Adrenal gland (tissue), 12 donors: ENCODE measurements around the gene CDC6. TPM values are rescaled to one million over a fixed set of nuclear protein-coding genes. Genes with fewer than 3 reads are reported as not detected.

Experiments
- DNase-seq, 7 donors: peaks; one replicate each; pipeline ENCODE4 v3.0.0-alpha.2; 2019 to 2020
- H3K27ac ChIP-seq, 5 donors: fragments of 200-600 bp; sonication (generic) in 4 of 5; 1 replicate in 3 of 5; 2 replicates in 2 of 5; pipeline versions ENCODE4 v1.5.1 to v1.8.0; 2016 to 2020; ENCODE audit warnings: mild to moderate bottlenecking in 1 of 5
- H3K27me3 ChIP-seq: fragments of 200-600 bp; 2 replicates; pipeline ENCODE4 v1.8.0; 2021
- H3K36me3 ChIP-seq, 2 donors: fragments of 200-600 bp; replicated peaks in 1 of 2; 1 replicate in 1 of 2; 2 replicates in 1 of 2; pipeline versions ENCODE4 v1.5.1 to v1.8.0; 2018 to 2022
- H3K4me1 ChIP-seq, 2 donors: fragments of 200-600 bp; replicated peaks in 1 of 2; 1 replicate in 1 of 2; 2 replicates in 1 of 2; pipeline versions ENCODE4 v1.5.1 to v1.8.0; 2018 to 2021
- H3K4me3 ChIP-seq, 4 donors: fragments of 200-600 bp; sonication (generic) in 3 of 4; one replicate each; pipeline ENCODE4 v1.5.1; 2016 to 2018
- H3K9me3 ChIP-seq, 3 donors: fragments of 200-600 bp; sonication (generic) in 1 of 3; replicated peaks in 1 of 3; 1 replicate in 2 of 3; 2 replicates in 1 of 3; pipeline versions ENCODE4 v1.5.1 to v1.8.0; 2016 to 2021
- POLR2A ChIP-seq, 2 donors: fragments of 450-650 bp; IDR thresholded peaks; one replicate each; pipeline ENCODE4 v1.6.1; 2017; ENCODE audit warnings: antibody characterized with exemption in 2 of 2, mild to moderate bottlenecking in 2 of 2, moderate library complexity in 1 of 2
- WGBS, 4 donors: extraction: QIAGEN DNeasy Blood & Tissue Kit in 2 of 4; methylation state at CpG; one replicate each; pipeline versions ENCODE4 v1.1.5 to v1.1.7; 2013 to 2017; 5-methylcytosine and 5-hydroxymethylcytosine counted together
- intact Hi-C, 2 donors: fragments of 100-400 bp; cut with DNase I; formaldehyde crosslinking; loops; one replicate each; pipeline versions ENCODE4 v1.14.1 to v1.15.0; 2022 to 2023
- polyA plus RNA-seq, 3 donors: library from polyadenylated mRNA; stranded (reverse); fragments of 200-250 nt in 2 of 3; fragments of 350-450 nt in 1 of 3; fragmentation: Illumina TruSeq in 1 of 3; extraction: RNeasy Lipid Tissue Mini Kit (QIAGEN cat#74804) in 1 of 3; gene quantifications; one replicate each; pipeline ENCODE4 v1.2.3, GENCODE V29; 2013 to 2014
- total RNA-seq, 9 donors: library from RNA; depleted of rRNA in 4 of 9; stranded (reverse); fragments of >200 nt in 4 of 9; fragments of 120-200 nt in 1 of 9; fragmentation: NEBNext Ultra II Directional in 1 of 9; extraction: Animal tissue kit (Norgen Biotek cat#: 25700) in 1 of 9; gene quantifications; one replicate each; pipeline versions ENCODE4 v1.1.0 to v1.2.4, GENCODE V29; 2013 to 2023
- TF ChIP-seq, protein P1 (sequence below), 6 experiments: fragments of 450-650 bp in 4 of 6; fragments of 200-600 bp in 2 of 6; sonication (generic) in 1 of 6; IDR thresholded peaks; 1 replicate in 5 of 6; 2 replicates in 1 of 6; pipeline versions ENCODE4 v1.5.1 to v1.8.0; 2016 to 2021; ENCODE audit warnings: antibody characterized with exemption in 6 of 6, mild to moderate bottlenecking in 2 of 6, moderate library complexity in 1 of 6
- donor health status: healthy with polysubstance abuse.
- donor health status: Bipolar disorder and iron deficiency.
- donor health status: DM: yes; HTN: yes; CAD: no.
- donor health status: DM: no; HTN: no; CAD: no.
- donor health status: DM: no; HTN: no; CAD: no.
- donor health status: DM: yes; HTN: yes; CAD: no.

Gene CDC6
- total and polyA plus RNA-seq, 12 donors = 0.69 to 31.3 (median 2.5) TPM

DNA sequence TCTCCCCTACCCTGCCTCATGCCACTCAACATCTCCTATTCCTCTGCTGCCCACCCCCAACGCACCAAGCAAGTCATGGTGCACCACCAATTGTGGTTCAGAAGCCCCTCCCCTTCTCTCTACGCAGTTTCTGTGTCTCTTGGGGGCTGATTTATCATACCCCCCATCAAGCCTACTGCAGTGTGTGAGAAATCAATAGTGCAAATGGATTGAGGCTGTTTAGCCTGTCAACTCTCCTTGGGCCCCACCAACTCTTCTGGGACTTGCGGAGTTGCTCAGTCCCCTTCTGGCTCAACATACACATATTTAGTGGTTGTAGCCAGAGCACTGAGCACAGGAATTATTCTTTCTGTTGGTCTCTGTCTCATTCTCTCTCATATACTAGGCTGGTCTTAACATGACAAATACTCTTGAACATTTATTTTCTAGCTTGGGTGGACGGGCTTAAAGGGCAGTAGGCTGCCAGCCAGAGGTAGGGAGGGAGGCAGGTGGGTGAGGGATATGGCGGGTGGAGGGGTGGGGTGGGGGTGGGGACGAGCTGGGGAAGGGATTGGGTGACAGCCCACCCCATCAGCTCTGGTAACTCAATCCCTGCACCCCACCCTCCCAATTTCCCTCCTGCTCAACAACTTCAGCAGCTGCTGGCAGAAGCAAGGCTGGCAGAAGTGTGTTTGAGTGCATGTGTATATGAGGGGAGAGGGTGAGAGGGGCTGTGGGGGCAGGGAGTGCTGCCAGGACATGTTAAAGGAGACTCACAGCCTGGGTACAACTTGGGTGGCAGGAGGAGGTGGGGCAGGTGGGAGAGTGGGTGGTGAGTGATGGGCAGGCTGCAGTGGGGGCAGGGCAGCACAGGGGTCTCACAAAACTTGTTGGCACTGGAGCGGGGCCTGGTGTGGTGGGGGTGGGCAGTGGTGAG lies 26.2 kb downstream of the CDC6 start:
- Histone ChIP-seq H3K36me3 (no peaks in the 10 kb centered on the region), H3K27ac (peak overlapping the region in 3 of 5 donors; percentile 52 to 90 (median 56)), H3K9me3 (no peaks in the 10 kb centered on the region), H3K4me3 (no peak overlapping the region), H3K27me3 (no peaks in the 10 kb centered on the region), H3K4me1 (peaks cover 46 to 93% of the 10 kb centered on the region in 2 donors)
- TF ChIP-seq, protein P1, sequence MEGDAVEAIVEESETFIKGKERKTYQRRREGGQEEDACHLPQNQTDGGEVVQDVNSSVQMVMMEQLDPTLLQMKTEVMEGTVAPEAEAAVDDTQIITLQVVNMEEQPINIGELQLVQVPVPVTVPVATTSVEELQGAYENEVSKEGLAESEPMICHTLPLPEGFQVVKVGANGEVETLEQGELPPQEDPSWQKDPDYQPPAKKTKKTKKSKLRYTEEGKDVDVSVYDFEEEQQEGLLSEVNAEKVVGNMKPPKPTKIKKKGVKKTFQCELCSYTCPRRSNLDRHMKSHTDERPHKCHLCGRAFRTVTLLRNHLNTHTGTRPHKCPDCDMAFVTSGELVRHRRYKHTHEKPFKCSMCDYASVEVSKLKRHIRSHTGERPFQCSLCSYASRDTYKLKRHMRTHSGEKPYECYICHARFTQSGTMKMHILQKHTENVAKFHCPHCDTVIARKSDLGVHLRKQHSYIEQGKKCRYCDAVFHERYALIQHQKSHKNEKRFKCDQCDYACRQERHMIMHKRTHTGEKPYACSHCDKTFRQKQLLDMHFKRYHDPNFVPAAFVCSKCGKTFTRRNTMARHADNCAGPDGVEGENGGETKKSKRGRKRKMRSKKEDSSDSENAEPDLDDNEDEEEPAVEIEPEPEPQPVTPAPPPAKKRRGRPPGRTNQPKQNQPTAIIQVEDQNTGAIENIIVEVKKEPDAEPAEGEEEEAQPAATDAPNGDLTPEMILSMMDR (IDR thresholded peaks at IDR 0.05) = no peak
- no peak for TF ChIP-seq POLR2A (IDR thresholded peaks at IDR 0.05)
- 58 to 81% (median 65%) methylated on average over 5 to 7 of the region's 7 CpGs for WGBS, 4 donors
- intact Hi-C loops = no loop called here
- no peak for DNase-seq

DNA sequence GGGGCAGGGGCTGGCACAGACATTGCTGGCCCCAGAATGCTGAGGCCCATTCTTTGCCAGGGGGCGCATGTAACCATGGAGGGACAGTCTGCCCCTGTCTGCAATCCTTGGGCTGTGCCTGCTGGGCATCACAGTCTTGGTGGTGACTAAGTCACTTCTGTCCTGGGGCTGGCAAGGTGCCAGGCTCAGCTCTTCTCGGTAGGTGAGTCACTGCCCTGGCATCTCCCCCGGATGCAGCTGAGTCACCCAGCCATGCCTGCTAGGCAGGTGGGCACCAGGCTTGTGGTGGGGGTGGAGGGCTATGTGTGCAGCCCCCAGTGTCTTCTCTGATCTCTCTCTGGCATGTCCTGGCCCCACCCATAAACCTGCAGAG lies 26.9 kb downstream of the CDC6 start:
- no peak overlapping the region for H3K4me3 ChIP-seq

DNA sequence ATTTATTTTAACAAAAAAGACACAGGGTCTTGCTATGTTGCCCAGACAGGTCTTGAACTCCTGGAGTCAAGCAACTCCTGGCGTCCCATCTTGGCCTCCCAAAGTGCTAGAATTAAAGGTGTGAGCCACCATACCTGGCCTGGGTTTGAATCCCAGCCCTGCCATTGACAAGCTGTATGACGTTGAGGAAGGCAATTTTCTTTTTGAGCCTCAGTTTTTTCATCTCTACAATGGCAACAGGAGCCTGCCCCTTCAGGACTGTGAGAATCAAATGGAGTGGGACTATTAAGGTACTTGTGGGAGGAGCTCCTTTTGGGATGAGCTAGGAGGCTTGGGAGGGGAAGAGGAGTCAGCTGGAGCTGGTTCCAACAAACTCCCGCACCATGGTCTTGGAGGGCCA lies 27.5 kb downstream of the CDC6 start:
- Histone ChIP-seq H3K36me3 (no peaks in the 10 kb centered on the region), H3K27me3 (no peaks in the 10 kb centered on the region), H3K4me3 (no peak overlapping the region), H3K9me3 (no peaks in the 10 kb centered on the region), H3K4me1 (peaks cover 57 to 93% of the 10 kb centered on the region in 2 donors), H3K27ac (peak overlapping the region in 2 of 5 donors; percentile 2 to 90)
- intact Hi-C loops = no loop called here
- DNase-seq = no peak
- 70 to 89% (median 81%) methylated on average over 2 to 3 of the region's 3 CpGs for WGBS, 4 donors
- TF ChIP-seq, protein P1 (IDR thresholded peaks at IDR 0.05) = no peak
- no peak for TF ChIP-seq POLR2A (IDR thresholded peaks at IDR 0.05)

More for the DNA sequence above, 26.9 kb downstream of the CDC6 start:
- peak; percentile 95 to 100 (median 98) for DNase-seq
- Histone ChIP-seq H3K4me1 (peaks cover 51 to 93% of the 10 kb centered on the region in 2 donors), H3K27ac (peak overlapping the region in 3 of 5 donors; percentile 52 to 90 (median 56)), H3K36me3 (no peaks in the 10 kb centered on the region), H3K27me3 (no peaks in the 10 kb centered on the region), H3K9me3 (no peaks in the 10 kb centered on the region)
- TF ChIP-seq, protein P1 (IDR thresholded peaks at IDR 0.05) = peak in 1 of 6 experiments; percentile 8
- no peak for TF ChIP-seq POLR2A (IDR thresholded peaks at IDR 0.05)
- 6 to 20% (median 13%) methylated on average over 1 to 3 of the region's 3 CpGs; no CpG with 5 or more reads in 1 of the 4 donors for WGBS, 4 donors
- intact Hi-C loops = no loop called here

DNA sequence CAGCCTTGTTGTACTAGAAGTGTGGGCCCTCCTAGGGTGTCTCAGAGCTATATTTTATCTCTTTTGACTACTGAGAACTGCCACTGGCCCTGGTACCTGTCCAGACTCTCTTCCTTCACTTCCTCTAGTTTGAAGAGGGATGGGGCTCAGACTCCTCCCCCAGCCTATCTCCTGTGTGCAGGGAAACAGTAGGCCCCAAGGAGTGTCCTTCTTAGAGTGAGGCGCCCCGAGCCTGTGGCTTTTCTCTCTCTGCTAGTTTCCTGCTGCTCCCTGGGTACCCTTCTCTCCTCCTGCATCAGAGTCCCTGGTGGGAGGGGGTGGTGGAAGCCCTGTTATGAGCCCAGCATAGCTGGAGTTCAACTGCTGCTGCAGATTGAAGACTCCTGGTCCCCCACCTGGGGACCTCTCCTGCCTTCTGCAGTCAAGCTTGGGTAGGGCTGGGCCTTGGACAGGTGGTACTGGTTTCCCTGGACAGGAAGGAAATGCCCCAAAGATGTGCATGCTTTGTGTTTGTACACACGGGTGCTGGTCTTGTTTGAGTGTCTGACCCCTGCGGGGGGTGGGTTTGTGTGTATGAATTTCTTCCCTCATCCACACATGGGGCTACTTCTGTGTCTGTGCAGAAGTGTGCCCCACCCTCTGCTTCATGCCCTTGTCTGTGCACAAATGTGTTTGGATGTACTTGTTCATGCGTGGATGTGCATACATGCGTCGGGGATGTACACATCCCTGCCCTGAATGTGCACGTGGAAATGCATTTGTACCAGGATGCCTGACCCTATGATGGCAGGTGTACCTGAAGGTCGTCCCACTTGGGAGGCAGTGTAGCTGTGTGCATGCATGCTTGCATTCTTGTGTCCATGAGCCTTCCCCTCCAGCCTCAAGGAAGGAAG lies 28.2 kb downstream of the CDC6 start:
- Histone ChIP-seq H3K27ac (peak overlapping the region in 4 of 5 donors; percentile 17 to 90 (median 54)), H3K27me3 (no peaks in the 10 kb centered on the region), H3K4me1 (peaks cover 57 to 93% of the 10 kb centered on the region in 2 donors), H3K36me3 (no peaks in the 10 kb centered on the region), H3K9me3 (no peaks in the 10 kb centered on the region), H3K4me3 (peak overlapping the region in 1 of 4 donors; percentile 37)
- intact Hi-C loops = no loop called here
- 65 to 88% (median 69%) methylated on average over 4 to 9 of the region's 9 CpGs for WGBS, 4 donors
- DNase-seq = peak in 1 of 7 donors; percentile 21
- TF ChIP-seq, protein P1 (IDR thresholded peaks at IDR 0.05) = no peak
- no peak for TF ChIP-seq POLR2A (IDR thresholded peaks at IDR 0.05)
